Caki2 (cell line): ENCODE results near the gene ATG2A. TPM values are rescaled to one million over a fixed set of nuclear protein-coding genes. Genes with fewer than 3 reads are reported as not detected.

Experiments used
- DNase-seq: peaks from one replicate; pipeline ENCODE4 v3.0.0-alpha.2; 2015; ENCODE audit warnings: low read depth
- in situ Hi-C: cut with HindIII; loops from 2 replicates; pipeline ENCODE4 v1.10.0; 2016; ENCODE audit warnings: low sequenced_read_pairs, low pct_unique_long_range_greater_than_20kb, mixed read lengths
- total RNA-seq: library from RNA; depleted of rRNA; stranded (reverse); fragments of >200 nt; shearing (Covaris generic); gene quantifications from 2 replicates; pipeline ENCODE4 v1.2.3, GENCODE V29; 2014; ENCODE audit warnings: low replicate concordance

Gene ATG2A
- total RNA-seq, 1 experiment from 2014 or later, result 11.1 TPM

DNA sequence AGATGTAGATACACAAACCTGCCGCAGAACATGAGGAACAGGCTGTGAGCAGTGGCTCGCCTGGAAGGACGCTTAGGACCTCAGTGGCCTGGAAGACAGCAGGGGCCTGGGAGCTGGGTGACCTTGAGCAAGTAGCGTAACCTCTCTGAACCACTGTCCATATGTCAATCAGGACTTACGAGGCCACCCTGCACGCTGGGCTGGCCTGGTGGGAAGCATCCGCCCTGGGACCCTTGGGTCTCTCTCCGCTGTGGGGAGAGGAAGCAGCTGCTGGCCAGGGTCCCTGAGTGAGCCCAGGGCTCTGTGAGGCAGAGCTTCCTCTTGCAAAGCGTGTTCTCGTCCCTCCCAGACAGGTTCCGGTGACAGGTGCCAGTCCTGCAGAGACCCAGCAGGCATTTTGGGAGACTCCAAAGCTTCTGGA, 24.6 kb downstream of the ATG2A start:
- no peak for DNase-seq
- in situ Hi-C loops, result no loop called here

DNA sequence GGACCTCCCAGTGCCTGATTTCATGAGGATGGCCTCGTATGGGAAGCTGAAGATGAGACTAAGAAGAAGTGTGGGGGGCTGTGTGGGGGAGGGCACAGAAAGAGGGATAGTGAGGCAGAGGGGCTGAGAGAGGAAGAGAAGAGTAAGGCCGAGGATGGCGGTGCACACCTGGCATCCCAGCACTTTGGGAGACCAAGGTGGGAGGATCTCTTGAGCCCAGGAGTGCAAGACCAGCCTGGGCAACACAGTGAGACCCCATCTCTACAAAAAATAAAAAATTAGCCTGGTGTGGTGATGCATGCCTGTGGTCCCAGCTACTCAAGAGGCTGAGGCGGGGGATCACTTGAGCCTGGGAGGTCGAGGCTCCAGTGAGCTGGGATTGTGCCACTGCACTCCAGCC, 25.1 kb downstream of the ATG2A start:
- in situ Hi-C loops, result no loop called here
- DNase-seq, result no peak

DNA sequence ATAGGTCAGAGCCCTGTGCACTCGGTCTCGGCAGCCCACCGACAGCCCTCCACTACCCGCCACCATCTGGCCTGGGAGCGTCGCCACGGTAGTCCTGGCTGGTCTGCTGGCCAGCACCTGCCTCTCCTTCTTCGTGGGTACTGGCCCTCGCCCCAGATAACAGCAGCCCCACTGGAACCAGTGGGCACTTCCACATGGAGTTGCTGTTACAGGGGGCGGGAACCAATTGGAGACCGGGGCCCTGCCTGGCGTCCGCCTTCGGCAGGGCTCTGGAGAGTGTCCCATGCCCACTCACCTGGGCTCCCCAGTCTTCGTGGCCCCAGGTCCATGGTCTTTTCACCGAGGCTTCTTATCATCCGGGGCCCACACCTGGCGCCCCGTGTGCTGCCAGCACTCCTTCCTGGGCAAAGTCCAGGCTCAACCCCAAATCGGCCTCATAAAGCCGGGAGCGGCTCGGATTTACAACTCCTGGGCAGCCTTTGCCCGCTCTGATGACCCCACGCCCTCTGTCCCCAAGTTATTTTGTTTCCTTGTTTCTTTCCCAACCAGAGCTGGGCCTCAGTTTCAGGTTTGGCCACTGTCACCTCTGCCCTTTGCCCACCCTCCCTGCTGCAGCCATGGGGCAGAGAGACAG, 25.7 kb downstream of the ATG2A start:
- DNase-seq, result no peak
- in situ Hi-C loops, result no loop called here

DNA sequence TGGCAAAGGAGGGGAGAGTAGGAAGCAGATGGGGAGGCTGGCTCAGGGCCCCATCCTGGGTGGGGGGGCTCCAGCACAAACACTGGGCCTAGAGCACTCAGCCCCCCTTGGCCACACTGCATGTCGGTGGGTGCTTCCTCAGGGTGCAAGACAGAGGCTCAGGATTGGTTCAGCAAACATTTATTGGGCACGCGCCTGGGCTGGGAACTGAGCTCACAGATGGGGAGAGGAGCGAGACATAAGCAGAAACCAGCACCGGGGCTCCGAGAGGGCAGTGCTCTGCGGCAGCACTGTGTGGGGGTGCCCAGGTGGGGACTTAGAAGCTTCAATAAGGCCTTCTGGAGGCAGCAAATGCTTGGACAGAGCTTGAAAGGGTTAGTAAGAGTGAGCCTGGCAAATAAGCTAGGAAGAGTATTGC, 26.5 kb downstream of the ATG2A start:
- in situ Hi-C loops, result no loop called here
- no peak for DNase-seq

DNA sequence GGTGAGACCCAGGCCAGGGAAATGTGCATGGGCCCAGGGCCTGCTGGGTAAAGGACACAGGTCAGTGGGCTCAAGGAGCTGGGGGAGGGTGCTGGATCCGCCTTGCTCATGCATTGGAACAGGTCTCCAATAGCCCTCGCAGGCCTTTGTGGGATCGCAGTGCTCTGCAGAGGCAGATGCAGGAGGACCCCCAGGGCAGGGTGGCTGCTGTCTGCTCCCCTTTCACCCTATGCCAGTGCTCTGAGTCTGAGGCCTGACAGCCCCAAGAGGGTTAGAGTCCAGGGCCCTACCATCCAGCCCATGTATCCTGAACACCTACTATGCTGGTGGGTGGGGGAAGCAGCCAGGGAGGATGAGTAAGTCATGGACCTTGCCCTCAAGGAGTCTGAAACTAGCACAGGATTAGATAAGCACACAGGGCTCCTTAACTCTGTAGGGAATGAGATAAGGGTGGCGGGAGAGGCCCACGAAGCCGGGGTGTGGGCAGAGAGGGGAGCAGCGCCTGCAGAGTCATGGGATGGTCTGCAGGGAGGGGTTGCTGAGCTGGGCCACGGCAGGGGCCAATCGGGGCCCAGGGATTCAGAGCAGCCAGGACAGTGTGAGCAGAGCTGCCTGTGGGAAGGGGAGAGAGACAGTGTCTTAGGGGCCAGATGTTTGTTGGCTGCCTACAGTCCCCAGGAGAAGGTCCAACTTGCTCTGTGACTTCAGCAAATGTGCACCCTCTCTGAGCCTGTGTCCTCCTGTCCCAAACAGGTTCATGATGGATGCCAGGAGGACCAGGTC, 28.1 kb downstream of the ATG2A start:
- in situ Hi-C loops, result no loop called here
- peak; percentile 86 for DNase-seq

DNA sequence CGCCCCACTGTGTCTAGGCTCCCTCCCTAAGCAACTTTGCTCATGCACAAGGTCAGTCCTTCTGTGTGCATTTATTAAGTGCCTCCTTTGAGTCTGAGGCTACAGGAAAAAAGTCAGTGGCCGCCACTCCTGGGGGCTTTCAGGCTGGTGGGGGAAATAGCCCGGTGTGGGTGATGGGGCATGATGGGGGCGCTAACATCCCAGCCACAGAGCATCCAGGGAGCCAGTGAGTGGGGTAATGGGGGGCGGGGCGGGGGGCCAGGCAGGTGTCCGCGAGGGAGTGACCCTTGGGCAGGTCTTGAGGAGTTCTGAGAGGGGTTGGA, 28.6 kb downstream of the ATG2A start:
- no peak for DNase-seq

DNA sequence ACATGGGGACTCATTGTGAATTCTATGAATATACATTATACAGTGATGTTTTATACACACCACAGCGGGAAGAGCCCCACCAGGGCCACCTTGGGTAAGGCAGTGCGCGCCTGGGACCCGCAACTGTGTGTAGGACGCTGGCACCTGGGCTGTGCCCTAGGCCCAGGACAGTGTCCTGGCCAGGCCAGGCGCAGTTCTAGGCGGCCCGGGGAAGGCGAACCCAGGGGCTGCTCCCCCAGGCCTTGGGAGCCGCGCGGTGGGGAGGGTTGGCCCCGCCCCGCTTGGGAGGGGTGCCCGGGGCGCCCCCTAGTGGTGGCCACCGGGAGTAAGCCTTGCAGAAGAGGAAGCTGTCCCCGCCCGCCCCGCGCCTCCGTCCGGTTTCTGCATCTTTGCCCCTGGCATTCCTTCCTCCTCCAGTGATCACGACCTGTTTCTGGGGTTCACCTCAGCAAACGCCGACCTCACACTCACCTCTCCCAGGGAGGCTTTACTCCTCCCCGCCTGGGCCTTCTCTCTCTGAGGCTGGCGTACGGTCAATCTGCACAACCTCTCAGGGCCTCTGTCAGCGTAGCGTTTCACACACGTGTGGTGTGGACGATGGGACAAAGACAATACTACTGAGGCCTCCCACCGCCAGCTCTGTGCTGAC, 29.1 kb downstream of the ATG2A start:
- DNase-seq, result peak; percentile 84
- in situ Hi-C loops, result no loop called here

More for the DNA sequence above, 28.6 kb downstream of the ATG2A start:
- in situ Hi-C loops, result no loop called here

DNA sequence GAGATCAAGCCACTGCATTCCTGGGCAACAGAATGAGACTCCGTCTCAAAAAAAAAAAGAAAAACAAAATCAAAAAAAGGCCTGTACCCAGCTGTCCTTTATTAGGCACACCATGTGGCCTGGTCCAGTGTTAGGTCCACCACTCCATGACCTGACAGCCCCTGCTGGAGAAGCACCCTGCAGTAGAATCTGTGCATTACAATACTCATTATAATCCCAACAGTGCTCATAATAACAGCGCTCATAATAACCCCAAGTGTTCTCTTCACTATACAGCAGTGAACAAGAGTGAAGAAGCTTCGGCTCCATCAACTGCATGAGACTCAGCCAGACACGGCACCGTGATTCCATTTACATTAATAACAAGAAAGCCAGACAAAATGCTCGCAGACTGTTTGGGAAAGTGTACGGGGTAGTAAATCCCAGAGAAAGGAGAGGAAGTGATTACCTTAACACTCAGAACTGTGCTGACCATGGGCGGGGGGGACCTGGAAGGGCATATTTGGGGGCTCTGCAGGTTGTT, 29.7 kb downstream of the ATG2A start:
- no peak for DNase-seq
- in situ Hi-C loops, result no loop called here

DNA sequence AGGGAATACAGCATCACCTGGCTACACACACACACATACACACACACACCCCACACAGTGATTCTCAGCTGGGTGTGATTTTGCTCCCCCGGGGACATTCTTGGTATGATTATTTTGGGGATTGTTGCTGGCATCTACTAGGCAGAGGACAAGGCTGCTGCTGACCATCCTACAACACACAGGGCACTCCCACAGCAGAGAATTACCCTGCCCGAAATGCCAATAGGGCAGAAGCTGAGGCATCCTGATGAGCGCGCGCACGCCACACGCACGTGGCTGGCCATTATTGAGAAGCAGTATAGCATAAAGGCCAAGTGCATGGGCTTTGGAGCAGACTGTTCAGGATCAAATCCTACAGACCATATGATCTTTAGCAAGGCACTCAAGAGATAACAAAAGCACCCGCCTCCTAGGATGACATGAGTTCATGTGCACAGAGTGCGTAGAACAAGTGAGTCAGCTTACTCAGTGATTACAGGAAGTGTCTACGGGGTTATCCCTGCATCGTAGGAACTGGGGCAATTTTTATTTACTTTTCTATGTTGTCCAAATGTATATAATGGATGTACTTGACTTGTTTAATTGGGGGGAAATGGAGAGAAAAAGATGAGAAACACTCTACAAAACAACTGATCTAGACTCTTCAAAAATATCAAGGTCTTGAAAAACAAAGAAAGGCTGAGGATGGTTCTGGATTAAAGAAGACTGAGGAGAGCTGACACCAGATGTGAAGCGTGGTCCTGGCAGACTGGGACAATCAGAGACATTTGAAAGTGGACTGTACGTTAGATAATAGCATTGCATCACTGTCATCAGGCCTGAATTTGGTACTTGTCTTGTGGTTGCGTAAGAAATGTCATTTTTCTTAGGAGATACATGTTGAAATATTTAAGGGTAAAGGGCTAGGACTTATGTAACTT, 31.4 kb downstream of the ATG2A start:
- DNase-seq, result peak; percentile 47
- in situ Hi-C loops, result no loop called here

DNA sequence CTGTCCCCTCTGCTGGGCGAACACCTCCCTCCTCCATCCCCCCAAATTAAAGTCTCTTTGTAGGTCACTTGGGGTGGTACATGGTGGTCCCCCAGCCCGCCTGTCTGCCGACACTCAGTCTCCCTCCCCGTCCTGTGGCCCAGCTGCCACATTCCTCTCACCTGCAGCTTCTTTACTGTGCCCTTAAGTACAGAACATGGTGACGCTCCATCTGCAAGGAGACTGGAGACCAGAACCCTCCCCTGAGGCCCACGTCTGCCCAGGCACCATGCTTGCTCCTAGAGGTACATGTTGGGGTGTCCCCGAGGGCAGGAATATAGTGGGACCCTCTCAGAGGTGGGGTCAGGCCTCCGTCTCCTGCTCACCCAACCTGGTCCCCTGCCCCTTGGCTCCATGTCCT, 33.0 kb downstream of the ATG2A start:
- in situ Hi-C loops, result no loop called here
- no peak for DNase-seq

DNA sequence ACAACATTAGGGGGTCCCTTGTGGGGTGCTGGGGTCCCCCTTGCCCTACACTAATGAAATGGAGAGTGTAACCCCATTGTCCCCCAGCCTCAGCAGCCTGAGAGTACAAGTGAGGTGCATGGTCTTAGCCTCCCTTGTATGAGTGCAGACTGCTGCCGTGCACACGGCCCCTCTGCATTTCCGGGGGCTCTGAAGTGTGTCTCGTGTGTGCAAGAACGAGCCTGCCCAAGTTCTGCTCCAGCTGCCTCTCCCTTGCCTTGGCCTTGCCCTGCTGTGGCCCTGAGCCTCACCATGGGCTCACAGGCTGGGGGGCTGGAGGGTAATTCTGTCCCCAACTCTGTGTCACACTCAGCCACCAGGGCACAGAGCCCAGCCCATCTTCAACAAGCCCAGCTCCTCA, 33.4 kb downstream of the ATG2A start:
- DNase-seq, result no peak
- in situ Hi-C loops, result no loop called here

DNA sequence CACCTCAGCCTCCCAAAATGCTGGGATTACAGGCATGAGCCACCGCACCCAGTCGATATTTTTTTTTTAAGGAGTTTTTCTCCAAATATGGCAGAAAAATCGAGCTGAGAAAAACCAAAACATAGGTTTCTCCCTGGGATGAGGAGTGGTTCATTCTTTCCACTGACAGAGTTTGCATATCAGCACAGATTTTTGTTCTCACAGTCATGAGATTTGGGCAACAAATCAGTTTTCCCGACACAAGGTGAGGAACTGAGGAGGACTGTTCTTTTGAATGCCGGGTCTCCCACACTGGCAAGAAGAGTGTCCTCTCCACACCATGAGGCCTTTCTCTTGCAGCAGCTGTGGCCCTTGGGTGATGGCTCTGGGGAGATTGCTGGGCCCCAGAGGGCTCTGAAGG, 34.8 kb downstream of the ATG2A start:
- in situ Hi-C loops, result no loop called here
- DNase-seq, result no peak

DNA sequence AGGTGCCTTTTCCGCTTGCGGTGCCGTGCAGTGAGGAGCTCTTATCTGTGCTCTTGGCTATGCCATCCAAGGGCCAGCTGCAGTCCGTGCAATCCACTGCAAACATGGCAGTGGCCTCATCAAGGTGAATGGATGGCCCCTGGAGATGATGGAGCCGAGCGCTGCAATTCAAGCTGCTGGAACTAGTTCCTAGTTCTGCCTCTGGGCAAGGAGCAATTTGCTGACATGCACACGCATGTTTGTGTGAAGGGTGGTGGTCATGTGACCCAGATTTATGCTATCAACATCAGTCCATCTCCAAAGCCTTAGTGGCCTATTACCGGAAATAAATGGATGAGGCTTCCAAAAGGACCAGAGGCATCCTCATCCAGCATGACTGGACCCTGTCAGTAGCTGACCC, 35.5 kb downstream of the ATG2A start:
- in situ Hi-C loops, result no loop called here
- DNase-seq, result no peak

DNA sequence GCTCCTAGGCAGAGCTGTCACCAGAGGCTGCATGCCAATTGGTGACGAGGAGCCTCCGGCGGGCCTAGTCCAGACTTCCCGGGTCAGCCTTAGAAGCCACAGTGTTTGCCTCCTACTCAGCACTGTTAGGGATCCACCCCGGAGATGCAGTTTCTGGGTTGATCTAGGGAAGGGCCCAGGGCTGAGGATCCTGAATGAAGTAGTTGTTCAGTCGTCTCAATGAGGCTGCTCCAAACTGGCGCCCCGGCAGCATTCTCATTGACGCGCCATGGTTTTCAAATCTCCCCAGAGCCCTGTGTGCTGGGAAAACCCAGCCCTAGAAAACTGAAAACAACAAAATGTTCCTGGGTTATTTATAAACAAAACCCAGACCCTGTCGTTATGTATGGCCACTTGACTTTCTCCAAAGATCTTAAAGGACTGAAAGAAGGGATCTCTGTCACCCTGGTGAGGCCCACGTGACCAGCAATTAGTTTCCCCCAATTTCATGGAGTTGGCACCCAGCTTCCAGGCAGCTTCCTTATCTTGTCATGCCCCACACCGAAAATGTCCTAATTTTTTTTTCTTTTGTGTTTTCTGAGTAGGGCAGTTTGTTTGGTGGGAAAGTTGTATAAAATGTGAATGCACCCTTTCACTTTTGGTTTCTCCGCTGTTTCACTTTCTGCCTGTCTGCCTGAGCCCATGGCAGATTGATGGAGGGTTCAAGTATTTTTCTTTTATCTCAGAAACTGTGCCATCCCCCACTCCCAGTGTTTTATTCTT, 36.6 kb downstream of the ATG2A start:
- in situ Hi-C loops, result no loop called here

DNA sequence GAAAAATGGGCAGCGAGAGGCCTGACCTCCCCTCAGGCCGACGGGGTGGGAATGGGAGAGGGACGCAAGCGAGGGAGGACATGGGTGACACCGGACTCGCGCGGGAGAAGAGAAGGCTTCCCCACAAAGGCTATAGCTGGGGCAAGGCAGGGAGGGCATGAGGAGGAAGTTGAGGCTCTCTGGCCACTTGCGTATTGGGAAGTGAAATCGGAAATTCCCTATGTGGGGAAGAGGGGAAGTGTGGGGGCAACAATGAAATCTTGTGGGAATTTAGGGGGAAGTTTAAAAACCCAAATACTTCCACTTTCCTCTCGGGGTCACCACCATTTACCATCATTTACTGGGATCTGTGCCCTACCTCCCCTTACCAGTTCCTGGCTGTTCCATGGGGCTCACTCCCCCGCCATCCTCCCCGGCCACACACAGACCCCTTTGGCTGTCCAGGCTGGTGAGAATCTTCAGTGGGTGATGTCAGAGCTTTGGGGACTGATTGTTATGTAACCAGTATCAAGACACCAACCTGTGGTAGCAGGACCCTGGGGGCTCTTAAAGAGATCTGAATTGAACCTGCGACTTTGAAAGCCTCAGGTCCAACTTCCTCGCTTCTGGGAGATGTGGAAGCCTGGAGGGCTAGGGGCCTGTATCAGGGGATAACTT, 37.6 kb downstream of the ATG2A start:
- DNase-seq, result no peak
- in situ Hi-C loops, result no loop called here

More for the DNA sequence above, 36.6 kb downstream of the ATG2A start:
- DNase-seq, result no peak

DNA sequence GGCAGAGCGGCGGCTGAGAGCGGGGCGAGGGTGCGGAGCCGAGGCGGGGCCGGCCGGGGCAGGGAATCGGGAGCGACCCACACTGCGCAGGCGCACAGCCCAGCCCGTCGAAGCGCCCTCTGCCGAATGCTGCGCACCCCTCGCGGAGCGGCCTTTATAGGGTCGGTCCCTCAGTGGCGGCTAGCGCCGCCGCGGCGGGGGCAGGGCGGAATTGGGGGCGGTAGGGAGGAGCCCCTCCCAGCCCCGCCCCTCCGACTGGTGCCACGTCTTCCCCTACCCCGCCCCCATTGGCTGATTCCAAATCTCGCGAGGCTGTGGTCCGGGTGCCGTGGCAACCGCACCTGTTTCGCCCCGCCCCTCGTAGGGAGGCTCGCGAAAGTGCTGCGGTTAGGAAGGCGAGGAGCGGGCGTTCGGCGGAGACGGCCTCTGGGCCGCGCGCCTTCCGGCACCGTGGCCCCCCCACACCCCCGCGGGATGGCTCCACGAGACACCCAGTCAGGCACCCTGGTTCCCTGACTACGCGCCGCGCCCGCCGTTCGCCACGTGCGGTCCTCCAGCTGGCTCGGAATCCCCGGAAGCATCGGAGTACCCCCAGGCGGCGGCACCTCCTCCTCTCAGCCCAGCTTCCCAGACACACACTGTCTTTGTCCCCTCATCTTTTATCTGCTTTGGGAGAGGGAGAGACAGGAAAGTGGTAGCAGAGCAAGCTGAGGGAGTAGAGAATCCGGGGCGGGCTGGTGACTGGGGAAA, 38.3 kb downstream of the ATG2A start, which contains the start of gene EHD1:
Gene EHD1, minus strand, starts transcription at position 128 of the 750 bp plus-strand sequence. CDS start 157 bp downstream, outside the sequence.
- peak; percentile 93 for DNase-seq
- in situ Hi-C loops, result no loop called here

DNA sequence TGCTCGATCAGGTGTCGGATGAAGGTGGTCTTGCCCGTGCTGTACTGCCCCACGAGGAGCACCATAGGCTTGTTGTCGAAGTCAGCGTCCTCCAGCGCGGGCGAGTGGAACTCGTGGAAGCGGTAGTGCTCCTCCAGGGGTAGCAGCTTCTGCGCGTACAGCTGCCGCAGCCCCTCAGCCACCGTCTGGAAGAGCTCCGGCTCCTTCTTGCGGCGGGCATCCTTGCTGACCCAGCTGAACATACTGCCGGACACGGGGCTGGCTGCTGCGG, 38.9 kb downstream of the ATG2A start:
- in situ Hi-C loops, result no loop called here
- DNase-seq, result no peak
